Right kidney (tissue), 1 donor: ENCODE measurements around the gene SLC25A19.

Source experiments
- DNase-seq: peaks from one replicate; pipeline ENCODE4 v3.0.0-alpha.2; 2016

Gene SLC25A19

GRCh38 chr17:75241502-75241901, 47.7 kb downstream of the SLC25A19 start:
- DNase-seq, result no peak

GRCh38 chr17:75241143-75241430, 48.1 kb downstream of the SLC25A19 start:
- no peak for DNase-seq

- DNase-seq, result peak; percentile 37
Measured at GRCh38 chr17:75240394-75241142, 48.7 kb downstream of the SLC25A19 start.

GRCh38 chr17:75239778-75240393, 49.3 kb downstream of the SLC25A19 start:
- no peak for DNase-seq

GRCh38 chr17:75239214-75239613, 50.0 kb downstream of the SLC25A19 start:
- no peak for DNase-seq

- DNase-seq, result peak; percentile 34
Measured at GRCh38 chr17:75238684-75239191, 50.5 kb downstream of the SLC25A19 start.

- DNase-seq, result no peak
Measured at GRCh38 chr17:75238020-75238580, 51.1 kb downstream of the SLC25A19 start.

GRCh38 chr17:75237100-75238014, 51.9 kb downstream of the SLC25A19 start:
- no peak for DNase-seq

GRCh38 chr17:75232786-75233185, 56.4 kb downstream of the SLC25A19 start:
- DNase-seq, result no peak

GRCh38 chr17:75231741-75232464, 57.3 kb downstream of the SLC25A19 start:
- DNase-seq, result no peak

GRCh38 chr17:75231071-75231470, 58.2 kb downstream of the SLC25A19 start:
- DNase-seq, result no peak

GRCh38 chr17:75228847-75229246, 60.4 kb downstream of the SLC25A19 start:
- no peak for DNase-seq

- no peak for DNase-seq
Measured at GRCh38 chr17:75228305-75228704, 60.9 kb downstream of the SLC25A19 start.

- no peak for DNase-seq
Measured at GRCh38 chr17:75227729-75228128, 61.5 kb downstream of the SLC25A19 start.

- DNase-seq, result no peak
Measured at GRCh38 chr17:75225016-75225415, 64.2 kb downstream of the SLC25A19 start.
